Panc1 (cell line): ENCODE results near the gene SLC16A5. TPM values are rescaled to one million over a fixed set of nuclear protein-coding genes. Genes with fewer than 3 reads are reported as not detected.

Source experiments
- ATAC-seq: fragments of 200-7000 bp; cut with Tn5 transposase; 2 replicates; pipeline ENCODE4 v1.9.1; 2020; ENCODE audit warnings: mild to moderate bottlenecking, moderate library complexity
- BruUV-seq: library from RNA; stranded (reverse); fragments of 400-500 nt; replicated peaks from 2 replicates; lab custom pipeline; 2021; lab: Mats Ljungman, UMichigan
- CTCF ChIA-PET: fragments of 300-600 bp; sonication (Branson Sonifier 250); formaldehyde crosslinking; loops from one replicate; lab custom pipeline; 2022; ENCODE audit warnings: antibody characterized with exemption; lab: Charles Lee
- POLR2A ChIA-PET: fragments of 300-600 bp; sonication (Branson Sonifier 250); formaldehyde crosslinking; loops from one replicate; lab custom pipeline; 2022; ENCODE audit warnings: antibody characterized with exemption; lab: Charles Lee
- DNase-seq: peaks from one replicate; pipeline ENCODE4 v3.0.0-alpha.2; 2010; ENCODE audit warnings: low read depth, low spot score
- H3K27ac ChIP-seq: 2 replicates; pipeline ENCODE4 v1.5.1; 2011; ENCODE audit warnings: mild to moderate bottlenecking, low read length, inconsistent platforms
- H3K27me3 ChIP-seq: fragments of 200-500 bp; sonication (Bioruptor generic); 2 replicates; pipeline ENCODE4 v1.6.0; 2014; ENCODE audit warnings: low read length, inconsistent platforms; ENCODE audit not compliant: control insufficient read depth, insufficient read depth
- H3K36me3 ChIP-seq: fragments of 200-500 bp; sonication (Bioruptor generic); 2 replicates; pipeline ENCODE4 v1.5.1; 2014; ENCODE audit warnings: inconsistent platforms, mild to moderate bottlenecking, low read length, moderate library complexity; ENCODE audit not compliant: control insufficient read depth, insufficient read depth
- H3K4me1 ChIP-seq: 2 replicates; pipeline ENCODE4 v1.5.1; 2011; ENCODE audit warnings: inconsistent platforms, mild to moderate bottlenecking, low read length, moderate library complexity; ENCODE audit not compliant: control insufficient read depth, insufficient read depth
- H3K4me3 ChIP-seq, 2 experiments: 2 replicates each; pipeline ENCODE4 v1.5.1; 2011 to 2012; ENCODE audit warnings: low read depth in 2 of 2, low read length in 2 of 2, mild to moderate bottlenecking in 2 of 2, inconsistent platforms in 1 of 2, moderate library complexity in 1 of 2
- H3K9me3 ChIP-seq: fragments of 200-500 bp; sonication (Bioruptor generic); 2 replicates; pipeline ENCODE4 v1.5.1; 2014; ENCODE audit warnings: low read depth, mild to moderate bottlenecking, inconsistent platforms, low read length, moderate library complexity; ENCODE audit not compliant: control insufficient read depth, insufficient read depth
- CTCF ChIP-seq: fragments of 450-650 bp; IDR thresholded peaks from 2 replicates; pipeline ENCODE4 v1.5.1; 2017; ENCODE audit warnings: mild to moderate bottlenecking
- POLR2AphosphoS5 ChIP-seq: IDR thresholded peaks from 2 replicates; pipeline ENCODE4 v1.6.1; 2012; ENCODE audit warnings: mild to moderate bottlenecking, low read depth, low read length, moderate library complexity
- SIN3A ChIP-seq: IDR thresholded peaks from 2 replicates; pipeline ENCODE4 v1.6.1; 2012; ENCODE audit warnings: low read depth, mild to moderate bottlenecking, low read length, moderate library complexity, borderline replicate concordance; ENCODE audit not compliant: insufficient read depth
- TCF7L2 ChIP-seq: IDR thresholded peaks from 2 replicates; pipeline ENCODE4 v1.6.1; 2011; ENCODE audit warnings: mild to moderate bottlenecking, low read depth, low read length, inconsistent platforms
- in situ Hi-C: cut with HindIII; loops from 2 replicates; pipeline ENCODE4 v1.10.0; 2016; ENCODE audit warnings: low sequenced_read_pairs, low pct_unique_long_range_greater_than_20kb
- intact Hi-C: fragments of 100-400 bp; cut with micrococcal nuclease; formaldehyde crosslinking; loops from one replicate; pipeline ENCODE4 v1.10.0; 2022; ENCODE audit not compliant: unreplicated experiment
- total RNA-seq: library from RNA; stranded (reverse); gene quantifications from one replicate; pipeline ENCODE4 v1.2.1, GENCODE V29; 2021; ENCODE audit not compliant: unreplicated experiment
- TF ChIP-seq, protein P1 (sequence below), 2 experiments: IDR thresholded peaks; 2 replicates each; pipeline ENCODE4 v1.6.1; 2011 to 2012; ENCODE audit warnings: low read depth in 2 of 2, control low read depth in 1 of 2, low read length in 1 of 2, mild to moderate bottlenecking in 1 of 2, moderate library complexity in 1 of 2; ENCODE audit not compliant: insufficient read depth in 1 of 2

Gene SLC16A5
- total RNA-seq, 1 experiment from 2014 or later: 46.6 TPM

DNA sequence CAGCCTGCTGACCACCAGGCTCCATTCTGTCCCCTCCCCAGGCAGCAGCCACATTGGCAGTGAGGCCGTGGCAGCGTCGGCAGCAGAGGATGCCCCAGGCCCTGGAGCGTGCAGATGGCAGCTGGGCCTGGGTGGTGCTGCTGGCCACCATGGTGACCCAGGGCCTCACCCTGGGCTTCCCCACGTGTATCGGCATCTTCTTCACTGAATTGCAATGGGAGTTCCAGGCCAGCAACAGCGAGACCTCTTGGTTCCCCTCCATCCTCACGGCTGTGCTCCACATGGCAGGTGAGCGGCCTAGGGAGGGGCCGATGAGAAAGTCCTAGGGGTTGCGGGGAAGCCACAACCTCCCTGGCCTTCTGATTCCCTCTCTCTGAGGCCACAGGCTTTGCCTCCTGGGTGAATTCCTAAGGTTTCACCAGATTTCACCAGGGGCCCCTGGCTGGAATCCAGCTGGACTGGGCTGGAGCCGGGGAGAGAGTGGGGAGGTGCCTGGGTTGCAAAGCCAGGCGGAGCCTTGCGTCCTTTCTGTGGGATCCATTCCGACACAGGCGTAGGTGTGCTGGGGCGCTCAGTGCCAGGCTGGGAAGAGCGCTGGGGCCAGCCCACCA is 5.9 kb downstream of the SLC16A5 start:
- Histone ChIP-seq H3K36me3 (no peaks in the 10 kb centered on the region), H3K27me3 (no peaks in the 10 kb centered on the region), H3K4me3 (no peak overlapping the region), H3K4me1 (peaks cover 60% of the 10 kb centered on the region), H3K27ac (peak overlapping the region; percentile 2), H3K9me3 (no peaks in the 10 kb centered on the region)
- TF ChIP-seq POLR2AphosphoS5 (no peak), SIN3A (no peak), TCF7L2 (no peak), CTCF (no peak)
- TF ChIP-seq, protein P1, sequence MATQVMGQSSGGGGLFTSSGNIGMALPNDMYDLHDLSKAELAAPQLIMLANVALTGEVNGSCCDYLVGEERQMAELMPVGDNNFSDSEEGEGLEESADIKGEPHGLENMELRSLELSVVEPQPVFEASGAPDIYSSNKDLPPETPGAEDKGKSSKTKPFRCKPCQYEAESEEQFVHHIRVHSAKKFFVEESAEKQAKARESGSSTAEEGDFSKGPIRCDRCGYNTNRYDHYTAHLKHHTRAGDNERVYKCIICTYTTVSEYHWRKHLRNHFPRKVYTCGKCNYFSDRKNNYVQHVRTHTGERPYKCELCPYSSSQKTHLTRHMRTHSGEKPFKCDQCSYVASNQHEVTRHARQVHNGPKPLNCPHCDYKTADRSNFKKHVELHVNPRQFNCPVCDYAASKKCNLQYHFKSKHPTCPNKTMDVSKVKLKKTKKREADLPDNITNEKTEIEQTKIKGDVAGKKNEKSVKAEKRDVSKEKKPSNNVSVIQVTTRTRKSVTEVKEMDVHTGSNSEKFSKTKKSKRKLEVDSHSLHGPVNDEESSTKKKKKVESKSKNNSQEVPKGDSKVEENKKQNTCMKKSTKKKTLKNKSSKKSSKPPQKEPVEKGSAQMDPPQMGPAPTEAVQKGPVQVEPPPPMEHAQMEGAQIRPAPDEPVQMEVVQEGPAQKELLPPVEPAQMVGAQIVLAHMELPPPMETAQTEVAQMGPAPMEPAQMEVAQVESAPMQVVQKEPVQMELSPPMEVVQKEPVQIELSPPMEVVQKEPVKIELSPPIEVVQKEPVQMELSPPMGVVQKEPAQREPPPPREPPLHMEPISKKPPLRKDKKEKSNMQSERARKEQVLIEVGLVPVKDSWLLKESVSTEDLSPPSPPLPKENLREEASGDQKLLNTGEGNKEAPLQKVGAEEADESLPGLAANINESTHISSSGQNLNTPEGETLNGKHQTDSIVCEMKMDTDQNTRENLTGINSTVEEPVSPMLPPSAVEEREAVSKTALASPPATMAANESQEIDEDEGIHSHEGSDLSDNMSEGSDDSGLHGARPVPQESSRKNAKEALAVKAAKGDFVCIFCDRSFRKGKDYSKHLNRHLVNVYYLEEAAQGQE (IDR thresholded peaks at IDR 0.05; ENCODE audit: insufficient read depth in 1 of 2, low read depth in 2 of 2, low read length in 1 of 2): no peak
- no peak for DNase-seq
- POLR2A ChIA-PET: interaction anchor here (0.5 kb wide), 1 partner anchor 10 kb away, joined by 6 read pairs; no protein-coding TSS in a partner anchor
- no TSS peak for BruUV-seq
- in situ Hi-C loops (no loop called here), intact Hi-C loops (no loop called here)
- no peak for ATAC-seq
- CTCF ChIA-PET: interaction anchor here (0.5 kb wide), 2 partner anchors 10 to 109 kb away, joined by 5 to 9 read pairs; no protein-coding TSS in a partner anchor

DNA sequence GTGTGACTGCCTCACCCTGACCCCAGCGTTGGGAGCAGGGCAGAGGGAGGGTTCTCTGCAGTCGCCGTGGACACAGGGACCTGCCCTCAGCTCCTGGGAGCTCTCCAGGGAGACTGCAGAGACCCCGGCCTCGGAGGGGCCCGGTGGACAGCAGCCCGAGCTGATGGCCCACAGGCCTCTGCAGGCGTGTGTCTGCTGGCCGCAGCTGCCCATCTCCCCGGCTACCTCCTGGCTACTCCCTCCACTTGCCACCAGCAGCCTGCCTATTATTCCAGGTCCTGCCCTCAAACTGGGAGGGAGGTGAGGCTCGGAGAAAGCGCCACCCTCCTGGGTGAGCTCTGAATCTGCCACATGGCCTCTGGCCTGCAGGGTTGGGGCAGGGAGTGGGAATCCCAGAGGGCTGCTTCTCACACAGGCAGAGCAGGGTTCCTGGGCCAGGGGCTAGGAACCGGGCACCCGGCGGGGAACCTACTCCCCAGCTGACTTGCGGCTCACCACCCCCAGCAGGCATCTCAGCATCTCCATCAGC is 7.2 kb downstream of the SLC16A5 start:
- intact Hi-C loops: no loop called here
- H3K4me3 ChIP-seq: no peak overlapping the region
- CTCF ChIA-PET: no interaction called here

More for the DNA sequence above, 7.2 kb downstream of the SLC16A5 start:
- in situ Hi-C loops: no loop called here
- DNase-seq (no peak), ATAC-seq (0 out of 2 replicates have a peak, but pooled peaks have one; percentile 10)
- H3K27me3 ChIP-seq: no peaks in the 10 kb centered on the region
- peaks cover 47% of the 10 kb centered on the region for H3K4me1 ChIP-seq
- no peaks in the 10 kb centered on the region for H3K9me3 ChIP-seq
- TF ChIP-seq TCF7L2 (no peak), POLR2AphosphoS5 (no peak), CTCF (no peak), SIN3A (no peak)
- TF ChIP-seq, protein P1 (IDR thresholded peaks at IDR 0.05; ENCODE audit: insufficient read depth in 1 of 2, low read depth in 2 of 2, low read length in 1 of 2): no peak
- no TSS peak for BruUV-seq
- POLR2A ChIA-PET: no interaction called here
- H3K27ac ChIP-seq: peak overlapping the region; percentile 8; the same call in 1 of the 2 replicates
- H3K36me3 ChIP-seq: no peaks in the 10 kb centered on the region
